ENCODE results near the gene HHAT. TPM values are rescaled to one million over a fixed set of nuclear protein-coding genes. Genes with fewer than 3 reads are reported as not detected.

HHAT gene
- total RNA-seq, 1 donor from 2014 or later, result 1.9 TPM

GRCh38 chr1:210311726-210312493 is 16.8 kb upstream of the HHAT start:
- ATAC-seq (peak; percentile 87), DNase-seq (no peak)
- intact Hi-C loops (cut with micrococcal nuclease), result loop anchor here (2.0 kb wide), 1 partner anchor 169 kb away; no protein-coding TSS in a partner anchor

- intact Hi-C loops (cut with micrococcal nuclease), result no loop called here
- DNase-seq (no peak), ATAC-seq (no peak)
These were observed 15.6 kb upstream of the HHAT start for GRCh38 chr1:210313046-210313595.

GRCh38 chr1:210313921-210314320 is 14.8 kb upstream of the HHAT start:
- intact Hi-C loops (cut with micrococcal nuclease), result no loop called here
- DNase-seq (no peak), ATAC-seq (no peak)

- intact Hi-C loops (cut with micrococcal nuclease), result no loop called here
- DNase-seq (no peak), ATAC-seq (no peak)
These were observed 13.2 kb upstream of the HHAT start for GRCh38 chr1:210315529-210315928.

- ATAC-seq (no peak), DNase-seq (no peak)
- intact Hi-C loops (cut with micrococcal nuclease), result no loop called here
These were observed 7.6 kb upstream of the HHAT start for GRCh38 chr1:210321131-210321530.

- intact Hi-C loops (cut with micrococcal nuclease), result no loop called here
- ATAC-seq (no peak), DNase-seq (no peak)
These were observed 7.2 kb upstream of the HHAT start for GRCh38 chr1:210321552-210321951.

- intact Hi-C loops (cut with micrococcal nuclease), result no loop called here
- ATAC-seq (no peak), DNase-seq (no peak)
These were observed 4.7 kb upstream of the HHAT start for GRCh38 chr1:210323957-210324356.

- no peak for ATAC-seq
- no peak for DNase-seq
- intact Hi-C loops (cut with micrococcal nuclease), result no loop called here
These were observed 3.6 kb upstream of the HHAT start for GRCh38 chr1:210325026-210325670.

- DNase-seq (no peak), ATAC-seq (peak; percentile 45)
- intact Hi-C loops (cut with micrococcal nuclease), result no loop called here
These were observed 513 bp upstream of the HHAT start for GRCh38 chr1:210328032-210328745.

- DNase-seq, result no peak
- intact Hi-C loops (cut with micrococcal nuclease), result no loop called here
- no peak for ATAC-seq
These were observed 1.7 kb downstream of the HHAT start for GRCh38 chr1:210330279-210330866.

- DNase-seq (no peak), ATAC-seq (no peak)
- intact Hi-C loops (cut with micrococcal nuclease), result no loop called here
These were observed 3.5 kb downstream of the HHAT start for GRCh38 chr1:210332233-210332632.

GRCh38 chr1:210332719-210333398 is 4.2 kb downstream of the HHAT start:
- DNase-seq (no peak), ATAC-seq (no peak)
- intact Hi-C loops (cut with micrococcal nuclease), result no loop called here

GRCh38 chr1:210335001-210335400 is 6.3 kb downstream of the HHAT start:
- intact Hi-C loops (cut with micrococcal nuclease), result no loop called here
- DNase-seq (no peak), ATAC-seq (no peak)

- DNase-seq (no peak), ATAC-seq (no peak)
- intact Hi-C loops (cut with micrococcal nuclease), result no loop called here
These were observed 7.7 kb downstream of the HHAT start for GRCh38 chr1:210336362-210336761.

GRCh38 chr1:210339500-210339899 is 10.8 kb downstream of the HHAT start:
- ATAC-seq (no peak), DNase-seq (no peak)
- intact Hi-C loops (cut with micrococcal nuclease), result no loop called here

- DNase-seq (no peak), ATAC-seq (no peak)
- intact Hi-C loops (cut with micrococcal nuclease), result no loop called here
These were observed 11.6 kb downstream of the HHAT start for GRCh38 chr1:210340311-210340710.

- intact Hi-C loops (cut with micrococcal nuclease), result no loop called here
- ATAC-seq (no peak), DNase-seq (no peak)
These were observed 12.1 kb downstream of the HHAT start for GRCh38 chr1:210340841-210341240.

- intact Hi-C loops (cut with micrococcal nuclease), result no loop called here
- DNase-seq, result no peak
- peak; percentile 48 for ATAC-seq
These were observed 14.5 kb downstream of the HHAT start for GRCh38 chr1:210342986-210343780.
